Midbrain (tissue), 1 donor: Measurements from ENCODE around the gene TUBA4B.
A peak's percentile ranks its signal among the peaks of the same experiment; 100 is the strongest.
"Not testable (repeated sequence)": the region's sequence is repeated elsewhere in the genome, so short reads cannot be mapped to it uniquely, and the experiment has no call there.

Source experiments
- DNase-seq: peaks from one replicate; lab custom pipeline; 2025; lab: John Stamatoyannopoulos, UW

Gene TUBA4B

GRCh38 chr2:219277703-219278654 is 24.9 kb downstream of the TUBA4B start:
- peak; percentile 86 for DNase-seq

GRCh38 chr2:219278655-219279150 is 25.7 kb downstream of the TUBA4B start:
- no peak for DNase-seq

GRCh38 chr2:219279151-219279915 is 26.3 kb downstream of the TUBA4B start, which contains the start of gene DNAJB2:
Gene DNAJB2, plus strand, starts transcription at chr2:219279366. Its CDS starts 468 bp downstream, at chr2:219279834.
- peak; percentile 99 for DNase-seq

- DNase-seq: no peak
Observed at GRCh38 chr2:219279916-219280516, 27.0 kb downstream of the TUBA4B start.

- DNase-seq: no peak
Observed at GRCh38 chr2:219280651-219281050, 27.6 kb downstream of the TUBA4B start.

GRCh38 chr2:219281588-219281987 is 28.5 kb downstream of the TUBA4B start:
- DNase-seq: no peak

- peak; percentile 70 for DNase-seq
Observed at GRCh38 chr2:219282375-219282774, 29.3 kb downstream of the TUBA4B start.

GRCh38 chr2:219282943-219283581 is 30.0 kb downstream of the TUBA4B start:
- DNase-seq: no peak

GRCh38 chr2:219284501-219285372 is 31.7 kb downstream of the TUBA4B start:
- DNase-seq: no peak

- DNase-seq: no peak
Observed at GRCh38 chr2:219285373-219285735, 32.3 kb downstream of the TUBA4B start.

- DNase-seq: peak; percentile 50
Observed at GRCh38 chr2:219285894-219286425, 32.9 kb downstream of the TUBA4B start.

- DNase-seq: peak; percentile 45
Observed at GRCh38 chr2:219286436-219287115, 33.5 kb downstream of the TUBA4B start.

- DNase-seq: not testable (repeated sequence)
Observed at GRCh38 chr2:219287116-219287440, 34.0 kb downstream of the TUBA4B start.

GRCh38 chr2:219287580-219288265 is 34.7 kb downstream of the TUBA4B start:
- no peak for DNase-seq

- no peak for DNase-seq
Observed at GRCh38 chr2:219289195-219289536, 36.1 kb downstream of the TUBA4B start.

- peak; percentile 94 for DNase-seq
Observed at GRCh38 chr2:219289537-219290361, 36.7 kb downstream of the TUBA4B start.

GRCh38 chr2:219290381-219291171 is 37.5 kb downstream of the TUBA4B start:
- no peak for DNase-seq

- DNase-seq: no peak
Observed at GRCh38 chr2:219291394-219291793, 38.4 kb downstream of the TUBA4B start.
